ENCODE results near the gene RLBP1. TPM values are rescaled to one million over a fixed set of nuclear protein-coding genes. Genes with fewer than 3 reads are reported as not detected.

Gene RLBP1
- total RNA-seq, 4 donors from 2014 or later, result not detected

- intact Hi-C loops (cut with DNase I; ENCODE audit: low total_unique reads) (no loop called here), in situ Hi-C loops (cut with MboI; ENCODE audit: low pct_ligation_motif_present in 1 of 4, low pct_unique_long_range_greater_than_20kb in 1 of 4, low sequenced_read_pairs in 3 of 4) (loop anchor here in 2 of 4 donors (25.0 kb wide), 2 partner anchors 135 to 285 kb away; partner anchors contain the start of gene MFGE8 (in 1 of the 2))
- 43 to 55% methylated on average over 2 to 7 of the region's 7 CpGs for WGBS, 2 donors (ENCODE audit: low coverage in 1 of 2)
- Histone ChIP-seq H3K4me1 (peaks cover 5 to 15% (median 11%) of the 10 kb centered on the region in 4 donors), H3K27me3 (no peaks in the 10 kb centered on the region), H3K4me3 (no peak overlapping the region), H3K36me3 (peaks cover 0 to 28% (median 10%) of the 10 kb centered on the region in 4 donors), H3K9me3 (no peaks in the 10 kb centered on the region), H3K27ac (peak overlapping the region; percentile 6 to 49 (median 37))
- DNase-seq, result peak; percentile 44
- TF ChIP-seq, protein P1, sequence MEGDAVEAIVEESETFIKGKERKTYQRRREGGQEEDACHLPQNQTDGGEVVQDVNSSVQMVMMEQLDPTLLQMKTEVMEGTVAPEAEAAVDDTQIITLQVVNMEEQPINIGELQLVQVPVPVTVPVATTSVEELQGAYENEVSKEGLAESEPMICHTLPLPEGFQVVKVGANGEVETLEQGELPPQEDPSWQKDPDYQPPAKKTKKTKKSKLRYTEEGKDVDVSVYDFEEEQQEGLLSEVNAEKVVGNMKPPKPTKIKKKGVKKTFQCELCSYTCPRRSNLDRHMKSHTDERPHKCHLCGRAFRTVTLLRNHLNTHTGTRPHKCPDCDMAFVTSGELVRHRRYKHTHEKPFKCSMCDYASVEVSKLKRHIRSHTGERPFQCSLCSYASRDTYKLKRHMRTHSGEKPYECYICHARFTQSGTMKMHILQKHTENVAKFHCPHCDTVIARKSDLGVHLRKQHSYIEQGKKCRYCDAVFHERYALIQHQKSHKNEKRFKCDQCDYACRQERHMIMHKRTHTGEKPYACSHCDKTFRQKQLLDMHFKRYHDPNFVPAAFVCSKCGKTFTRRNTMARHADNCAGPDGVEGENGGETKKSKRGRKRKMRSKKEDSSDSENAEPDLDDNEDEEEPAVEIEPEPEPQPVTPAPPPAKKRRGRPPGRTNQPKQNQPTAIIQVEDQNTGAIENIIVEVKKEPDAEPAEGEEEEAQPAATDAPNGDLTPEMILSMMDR (IDR thresholded peaks at IDR 0.05), result no peak
- TF ChIP-seq EP300 (IDR thresholded peaks at IDR 0.05; ENCODE audit: low read depth) (no peak), POLR2A (IDR thresholded peaks at IDR 0.05) (no peak), POLR2AphosphoS5 (IDR thresholded peaks at IDR 0.05) (no peak)
Observed at GRCh38 chr15:89196994-89197393, 24.4 kb downstream of the RLBP1 start.

DNA sequence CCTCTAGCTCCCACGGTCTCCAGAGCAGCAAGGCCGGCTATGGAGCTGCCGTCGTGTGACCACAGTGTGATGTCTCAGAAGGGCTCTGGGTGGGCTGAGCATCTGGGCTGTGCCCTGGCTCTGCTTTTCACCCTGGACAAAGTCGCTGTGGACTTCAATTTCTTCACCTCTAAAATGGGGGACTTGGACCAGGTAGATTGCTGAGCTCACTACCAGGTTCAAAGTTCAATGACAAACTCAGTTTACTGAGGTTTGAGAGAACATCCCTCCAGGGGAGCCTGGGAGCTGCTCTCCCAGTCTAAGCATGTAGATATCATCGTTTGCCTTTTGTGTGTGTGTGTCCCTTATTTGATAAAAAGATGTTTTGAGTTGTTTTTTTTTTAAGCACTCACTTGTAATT, 25.1 kb downstream of the RLBP1 start:
- peaks cover 0 to 29% (median 11%) of the 10 kb centered on the region in 4 donors for H3K36me3 ChIP-seq

GRCh38 chr15:89195836-89196235, 25.5 kb downstream of the RLBP1 start:
- intact Hi-C loops (cut with DNase I; ENCODE audit: low total_unique reads), result no loop called here
- in situ Hi-C loops (cut with MboI; ENCODE audit: low pct_ligation_motif_present in 1 of 4, low pct_unique_long_range_greater_than_20kb in 1 of 4, low sequenced_read_pairs in 3 of 4), result loop anchor here in 2 of 4 donors (25.0 kb wide), 2 partner anchors 134 to 284 kb away; partner anchors contain the start of gene MFGE8 (in 1 of the 2)
- peaks cover 0 to 33% (median 13%) of the 10 kb centered on the region in 4 donors for H3K36me3 ChIP-seq
- no peak overlapping the region for H3K27ac ChIP-seq
- H3K27me3 ChIP-seq, result no peaks in the 10 kb centered on the region
- 93% methylated on average over 2 to 8 of the region's 8 CpGs for WGBS, 2 donors (ENCODE audit: low coverage in 1 of 2)
- no peaks in the 10 kb centered on the region for H3K9me3 ChIP-seq
- no peak for TF ChIP-seq EP300 (IDR thresholded peaks at IDR 0.05; ENCODE audit: low read depth)
- no peak for TF ChIP-seq POLR2AphosphoS5 (IDR thresholded peaks at IDR 0.05)
- TF ChIP-seq POLR2A (IDR thresholded peaks at IDR 0.05), result no peak
- TF ChIP-seq, protein P1 (IDR thresholded peaks at IDR 0.05), result no peak
- H3K4me1 ChIP-seq, result peaks cover 5 to 15% (median 11%) of the 10 kb centered on the region in 4 donors
- H3K4me3 ChIP-seq, result no peak overlapping the region
- DNase-seq, result no peak

More for the DNA sequence above, 25.1 kb downstream of the RLBP1 start:
- no peaks in the 10 kb centered on the region for H3K27me3 ChIP-seq
- H3K4me1 ChIP-seq, result peaks cover 5 to 15% (median 11%) of the 10 kb centered on the region in 4 donors
- WGBS, 2 donors (ENCODE audit: low coverage in 1 of 2), result 80 to 89% methylated on average over 1 to 6 of the region's 6 CpGs
- TF ChIP-seq, protein P1 (IDR thresholded peaks at IDR 0.05), result no peak
- TF ChIP-seq POLR2A (IDR thresholded peaks at IDR 0.05), result no peak
- TF ChIP-seq POLR2AphosphoS5 (IDR thresholded peaks at IDR 0.05), result no peak
- TF ChIP-seq EP300 (IDR thresholded peaks at IDR 0.05; ENCODE audit: low read depth), result no peak
- peak overlapping the region in 1 of 4 donors; percentile 40 for H3K27ac ChIP-seq
- DNase-seq, result no peak
- H3K4me3 ChIP-seq, result no peak overlapping the region
- intact Hi-C loops (cut with DNase I; ENCODE audit: low total_unique reads), result no loop called here
- no peaks in the 10 kb centered on the region for H3K9me3 ChIP-seq
- in situ Hi-C loops (cut with MboI; ENCODE audit: low pct_ligation_motif_present in 1 of 4, low pct_unique_long_range_greater_than_20kb in 1 of 4, low sequenced_read_pairs in 3 of 4), result loop anchor here in 2 of 4 donors (25.0 kb wide), 2 partner anchors 134 to 284 kb away; partner anchors contain the start of gene MFGE8 (in 1 of the 2)

GRCh38 chr15:89194608-89195007, 26.8 kb downstream of the RLBP1 start:
- intact Hi-C loops (cut with DNase I; ENCODE audit: low total_unique reads) (no loop called here), in situ Hi-C loops (cut with MboI; ENCODE audit: low pct_ligation_motif_present in 1 of 4, low pct_unique_long_range_greater_than_20kb in 1 of 4, low sequenced_read_pairs in 3 of 4) (loop anchor here in 2 of 4 donors (25.0 kb wide), 2 partner anchors 132 to 282 kb away; partner anchors contain the start of gene MFGE8 (in 1 of the 2))
- DNase-seq, result no peak
- Histone ChIP-seq H3K9me3 (no peaks in the 10 kb centered on the region), H3K27me3 (no peaks in the 10 kb centered on the region), H3K27ac (no peak overlapping the region), H3K36me3 (peaks cover 0 to 43% (median 20%) of the 10 kb centered on the region in 4 donors), H3K4me1 (peaks cover 5 to 15% (median 11%) of the 10 kb centered on the region in 4 donors), H3K4me3 (no peak overlapping the region)
- WGBS, 2 donors (ENCODE audit: low coverage in 1 of 2), result 71 to 93% methylated on average over 2 to 4 of the region's 4 CpGs
- no peak for TF ChIP-seq EP300 (IDR thresholded peaks at IDR 0.05; ENCODE audit: low read depth)
- no peak for TF ChIP-seq POLR2AphosphoS5 (IDR thresholded peaks at IDR 0.05)
- TF ChIP-seq, protein P1 (IDR thresholded peaks at IDR 0.05), result no peak
- TF ChIP-seq POLR2A (IDR thresholded peaks at IDR 0.05), result no peak

Measured in transverse colon (tissue), 4 donors.